Stimulated activated CD8-positive, alpha-beta memory T cell treated with anti-CD3 and anti-CD28 coated beads, Interleukin-4, amount 100 ng/mL, for 48 hours (primary cell): ENCODE measurements around the gene CDIPT.
"Not testable (repeated sequence)": the region's sequence is repeated elsewhere in the genome, so short reads cannot be mapped to it uniquely, and the experiment has no call there.

Experiments
- DNase-seq: peaks from one replicate; pipeline ENCODE4 v3.0.0-alpha.2; 2020

Gene CDIPT

DNA sequence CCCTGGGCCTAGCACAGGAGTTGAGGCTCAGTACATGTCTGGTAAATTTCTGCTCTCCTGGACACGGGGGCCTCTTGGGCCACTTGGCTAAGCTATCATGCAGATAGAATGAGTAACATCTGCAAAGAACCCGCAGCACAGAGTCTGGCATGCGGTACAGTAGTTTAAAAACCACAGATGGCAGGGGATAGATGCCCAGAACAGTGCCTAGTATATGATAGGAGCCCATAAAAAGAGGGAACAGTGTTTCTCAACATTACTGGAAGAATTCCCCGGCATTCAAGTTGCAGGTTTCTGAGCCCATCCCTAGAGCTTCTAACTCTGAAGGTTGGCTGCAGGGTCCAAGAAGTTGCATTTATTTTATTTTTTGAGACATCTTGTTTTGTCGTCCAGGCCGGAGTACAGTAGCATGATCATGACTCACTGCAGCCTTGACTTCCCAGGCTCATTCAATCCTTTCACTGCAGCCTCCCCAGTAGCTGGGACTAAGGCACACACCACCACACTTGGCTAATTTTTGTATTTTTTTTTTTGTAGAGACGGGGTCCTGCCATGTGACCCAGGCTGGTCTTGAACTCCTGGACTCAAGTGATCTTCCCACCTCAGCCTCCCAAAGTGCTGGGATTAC lies 5.8 kb downstream of the CDIPT start:
- DNase-seq = no peak

DNA sequence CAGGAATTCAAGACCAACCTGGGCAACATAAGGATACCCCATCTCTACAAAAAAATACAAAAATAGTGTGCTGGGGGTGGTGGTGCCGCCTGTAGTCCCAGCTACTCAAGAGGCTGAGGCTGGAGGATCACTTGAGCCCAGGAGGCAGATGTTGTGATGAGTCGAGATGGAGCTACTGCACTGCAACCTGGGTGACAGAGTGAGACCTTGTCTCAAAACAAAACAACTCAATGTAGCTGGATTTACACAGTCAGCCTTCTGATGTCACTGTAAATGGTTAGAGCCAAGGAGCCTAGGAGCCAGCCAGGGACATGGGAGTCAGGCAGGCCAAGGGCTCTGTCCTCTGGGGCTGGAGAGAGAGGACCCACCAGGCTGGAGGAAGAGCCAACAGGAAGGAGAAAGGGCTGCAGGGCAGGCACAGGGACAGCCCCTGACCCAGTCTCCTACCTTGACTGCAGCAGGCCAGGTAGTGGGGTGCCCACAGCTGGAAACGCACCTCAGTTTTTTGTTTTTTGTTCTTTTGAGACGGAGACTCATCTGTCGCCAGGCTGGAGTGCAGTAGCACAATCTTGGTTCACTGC lies 8.4 kb downstream of the CDIPT start:
- no peak for DNase-seq

DNA sequence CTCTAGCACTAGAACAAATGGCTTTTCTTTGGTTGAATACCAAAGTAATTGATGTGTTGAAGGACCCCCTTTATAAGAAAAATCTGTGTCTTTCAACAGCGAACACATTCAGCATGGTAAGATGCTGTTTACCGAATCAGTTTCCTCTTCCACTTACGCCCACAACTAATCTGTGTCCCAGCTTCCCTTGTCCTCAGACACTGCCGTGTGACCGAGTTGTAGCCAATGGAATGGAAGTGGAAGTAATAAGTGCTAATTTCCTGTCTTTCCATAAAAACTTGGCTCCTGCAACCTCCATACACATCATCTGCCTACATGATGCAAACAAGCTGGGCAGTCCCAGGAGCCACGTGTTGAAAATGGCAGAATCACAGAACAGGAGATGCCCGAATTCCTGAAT lies 10.4 kb downstream of the CDIPT start:
- DNase-seq = no peak

DNA sequence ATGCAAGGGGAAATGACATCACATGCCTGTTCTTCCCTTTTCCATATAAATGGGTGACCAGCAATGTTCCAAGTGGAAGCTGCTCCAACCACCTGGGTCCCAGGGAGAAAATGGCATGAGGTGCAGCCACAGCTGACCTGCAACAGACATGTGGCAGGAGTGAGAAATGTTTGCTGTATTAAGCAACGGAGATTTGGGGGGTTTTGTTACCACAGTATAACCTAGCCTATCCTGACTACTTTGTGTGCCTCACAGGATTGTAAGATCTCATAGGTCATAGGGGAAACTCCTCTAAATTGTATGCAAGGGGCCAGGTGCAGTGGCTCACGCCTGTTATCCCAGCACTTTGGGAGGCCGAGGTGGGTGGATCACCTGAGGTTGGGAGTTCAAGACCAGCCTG lies 12.0 kb downstream of the CDIPT start:
- no peak for DNase-seq

DNA sequence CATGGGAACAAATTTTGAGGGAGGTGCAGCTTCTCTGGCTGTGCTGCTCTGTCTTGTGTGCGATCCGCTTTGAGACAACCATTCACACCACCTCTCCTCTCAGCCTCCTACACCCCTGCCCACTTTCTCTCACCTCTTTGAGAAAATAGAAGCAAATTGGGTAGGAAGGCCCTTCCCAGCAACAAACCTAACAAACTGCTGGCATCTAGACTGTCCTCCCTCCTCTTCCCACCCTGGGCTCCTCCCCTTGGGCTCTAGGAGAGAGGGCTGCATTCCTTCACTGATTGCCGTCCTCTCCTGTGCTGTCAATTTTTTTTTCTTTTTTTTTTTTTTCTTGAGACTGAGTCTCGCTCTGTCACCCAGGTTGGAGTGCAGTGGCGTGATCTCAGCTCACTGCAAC lies 13.5 kb downstream of the CDIPT start:
- DNase-seq = no peak

DNA sequence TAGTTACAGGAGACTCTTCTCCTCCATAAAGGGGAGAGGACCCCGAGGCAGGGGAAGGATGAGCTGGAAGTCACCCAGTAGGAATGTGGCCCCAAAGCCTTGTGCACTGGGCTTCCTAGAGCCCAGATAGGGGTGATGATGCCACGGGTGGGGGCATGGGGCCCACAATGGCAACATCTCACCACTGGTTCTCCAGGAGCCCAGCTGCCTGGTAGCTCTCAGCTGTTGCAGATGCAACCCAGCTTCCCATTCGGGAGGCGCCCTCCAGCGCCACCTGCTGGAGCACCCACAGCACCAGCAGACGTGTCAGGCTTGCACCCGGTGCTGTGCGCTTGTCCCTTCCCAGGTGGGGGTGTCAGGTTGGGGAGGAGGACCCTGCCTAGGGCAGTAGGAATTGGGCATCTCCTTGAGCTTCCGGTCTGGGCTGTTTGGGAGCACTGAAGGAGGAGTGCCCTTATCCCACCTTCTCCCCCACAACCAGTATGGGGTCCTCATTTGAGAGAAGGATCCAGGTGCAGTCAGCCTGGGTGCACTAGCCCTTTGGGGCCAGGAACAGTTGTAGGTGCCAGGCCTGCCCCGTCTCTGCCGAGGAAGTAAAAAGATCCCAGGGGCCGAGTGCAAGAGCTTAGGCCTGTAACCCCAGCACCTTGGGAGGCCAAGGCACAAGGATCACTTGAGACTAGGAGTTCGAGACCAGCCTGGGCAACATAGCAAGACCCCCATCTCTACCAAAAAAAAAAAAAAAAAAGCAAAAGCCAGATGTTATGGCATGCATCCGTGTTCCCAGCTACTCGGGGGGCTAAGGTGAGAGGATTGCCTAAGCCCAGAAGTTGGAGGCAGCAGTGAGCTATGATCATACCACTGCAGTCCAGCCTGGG lies 14.4 kb downstream of the CDIPT start:
- peak; percentile 91 for DNase-seq

DNA sequence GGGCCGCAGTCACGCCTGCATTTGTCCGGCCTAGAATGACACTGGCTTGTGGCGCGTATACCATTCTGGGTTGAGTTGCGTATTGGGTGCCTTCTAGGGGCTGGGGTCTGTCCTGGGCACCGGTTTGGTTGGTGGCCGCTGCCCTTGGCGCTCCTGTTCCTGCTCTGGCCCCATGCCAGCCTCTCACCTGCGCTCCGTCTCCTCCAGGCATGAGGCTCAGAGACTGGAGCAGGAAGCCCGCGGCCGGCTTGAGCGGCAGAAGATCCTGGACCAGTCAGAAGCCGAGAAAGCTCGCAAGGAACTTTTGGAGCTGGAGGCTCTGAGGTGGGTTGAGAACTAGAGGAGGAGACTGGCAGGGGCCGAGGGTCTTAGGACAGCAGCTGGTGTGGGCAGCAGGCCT lies 17.4 kb downstream of the CDIPT start:
- no peak for DNase-seq

DNA sequence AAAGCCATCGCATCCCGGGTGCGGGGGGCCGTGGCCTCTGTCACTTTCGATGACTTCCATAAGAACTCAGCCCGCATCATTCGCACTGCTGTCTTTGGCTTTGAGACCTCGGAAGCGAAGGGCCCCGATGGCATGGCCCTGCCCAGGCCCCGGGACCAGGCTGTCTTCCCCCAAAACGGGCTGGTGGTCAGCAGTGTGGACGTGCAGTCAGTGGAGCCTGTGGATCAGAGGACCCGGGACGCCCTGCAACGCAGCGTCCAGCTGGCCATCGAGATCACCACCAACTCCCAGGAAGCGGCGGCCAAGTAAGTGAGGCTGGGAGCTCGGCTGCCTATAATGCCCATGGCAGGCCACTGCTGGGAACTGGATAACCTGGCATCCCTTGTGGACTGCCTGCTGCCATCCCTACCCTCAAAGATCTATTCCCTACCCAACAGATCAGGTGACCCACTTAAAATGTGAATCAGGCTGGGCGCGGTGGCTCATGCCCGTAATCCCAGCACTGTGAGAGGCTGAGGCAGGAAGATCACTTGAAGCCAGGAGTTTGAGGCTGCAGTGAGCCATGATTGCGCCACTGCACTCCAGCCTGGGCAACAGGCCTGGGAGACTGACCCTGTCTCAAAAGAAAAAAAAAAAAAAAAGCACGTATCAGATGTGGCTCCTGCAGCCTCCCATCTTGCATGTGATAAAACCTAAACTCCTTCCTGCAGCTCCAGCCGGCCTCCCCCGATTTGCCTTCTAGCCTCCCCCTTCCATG lies 18.3 kb downstream of the CDIPT start:
- no peak for DNase-seq

DNA sequence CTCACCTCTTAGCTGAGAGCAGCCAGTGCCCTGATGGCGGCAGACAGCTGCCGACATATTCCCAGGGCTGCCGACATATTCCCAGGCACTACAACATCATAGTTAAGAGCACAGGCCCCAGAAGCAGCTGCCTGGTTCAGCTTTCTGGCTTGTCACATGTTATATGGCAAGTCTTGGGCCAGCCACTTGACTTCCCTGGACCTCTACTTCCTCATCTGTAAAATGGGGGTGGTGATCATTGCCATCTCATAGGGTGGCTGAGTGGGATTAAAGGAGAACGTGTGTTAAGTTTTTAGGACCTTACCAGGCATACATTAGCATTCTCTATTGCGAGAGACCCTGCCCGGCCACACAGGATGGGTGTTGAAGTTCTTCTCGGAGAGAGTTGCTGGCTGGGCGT lies 19.1 kb downstream of the CDIPT start:
- DNase-seq = no peak

DNA sequence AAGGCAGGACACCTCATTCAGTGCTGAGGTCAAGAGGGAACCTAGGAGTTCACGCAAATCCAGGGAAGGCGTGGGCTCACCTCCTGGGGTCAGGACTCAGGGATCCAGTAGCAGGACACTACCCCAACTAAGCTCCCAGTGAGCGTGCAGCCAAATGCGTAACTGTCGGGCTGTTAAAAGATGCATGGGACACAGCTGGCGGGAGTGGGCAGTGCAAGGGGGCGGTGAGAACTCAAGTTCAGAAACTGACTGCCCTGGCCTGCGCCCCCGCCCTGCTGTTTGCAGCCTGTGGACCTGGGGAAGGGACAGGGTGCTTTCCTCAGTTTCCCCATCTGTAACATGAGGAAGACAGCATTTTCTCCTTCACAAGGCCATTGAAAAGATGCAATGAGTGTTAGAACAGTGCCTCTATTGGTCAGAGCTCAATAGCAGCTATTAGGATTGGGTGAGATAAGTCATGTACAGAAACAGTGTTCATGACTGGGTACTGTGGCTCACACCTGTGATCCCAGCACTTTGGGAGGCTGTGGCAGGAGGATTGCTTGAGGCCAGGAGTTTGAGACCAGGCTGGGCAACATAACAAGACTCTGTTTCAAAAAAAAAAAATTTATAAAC lies 20.2 kb downstream of the CDIPT start:
- no peak for DNase-seq

DNA sequence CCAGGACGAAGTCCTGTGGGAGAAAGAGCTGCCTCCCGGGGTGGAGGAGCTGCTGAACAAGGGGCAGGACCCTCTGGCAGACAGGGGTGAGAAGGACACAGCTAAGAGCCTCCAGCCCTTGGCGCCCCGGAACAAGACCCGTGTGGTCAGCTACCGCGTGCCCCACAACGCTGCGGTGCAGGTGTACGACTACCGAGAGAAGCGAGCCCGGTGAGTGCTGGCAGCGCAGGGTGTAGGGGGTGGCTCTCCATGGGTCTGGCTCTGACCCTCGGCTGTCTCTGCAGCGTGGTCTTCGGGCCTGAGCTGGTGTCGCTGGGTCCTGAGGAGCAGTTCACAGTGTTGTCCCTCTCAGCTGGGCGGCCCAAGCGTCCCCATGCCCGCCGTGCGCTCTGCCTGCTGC lies 21.4 kb downstream of the CDIPT start:
- no peak for DNase-seq

DNA sequence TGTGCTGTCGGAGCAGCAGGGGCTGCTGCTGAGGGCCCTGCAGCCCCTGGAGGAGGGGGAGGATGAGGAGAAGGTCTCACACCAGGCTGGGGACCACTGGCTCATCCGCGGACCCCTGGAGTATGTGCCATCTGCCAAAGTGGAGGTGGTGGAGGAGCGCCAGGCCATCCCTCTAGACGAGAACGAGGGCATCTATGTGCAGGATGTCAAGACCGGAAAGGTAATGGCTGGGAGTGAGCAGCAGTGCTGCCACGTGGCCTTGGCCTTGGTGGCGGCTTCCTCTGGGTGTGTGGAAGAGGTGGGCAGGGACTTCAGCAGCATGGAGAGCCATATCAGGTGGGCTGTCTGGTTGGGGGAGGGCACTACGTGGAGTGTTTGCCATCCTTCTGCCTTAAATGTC lies 22.8 kb downstream of the CDIPT start:
- DNase-seq = no peak

DNA sequence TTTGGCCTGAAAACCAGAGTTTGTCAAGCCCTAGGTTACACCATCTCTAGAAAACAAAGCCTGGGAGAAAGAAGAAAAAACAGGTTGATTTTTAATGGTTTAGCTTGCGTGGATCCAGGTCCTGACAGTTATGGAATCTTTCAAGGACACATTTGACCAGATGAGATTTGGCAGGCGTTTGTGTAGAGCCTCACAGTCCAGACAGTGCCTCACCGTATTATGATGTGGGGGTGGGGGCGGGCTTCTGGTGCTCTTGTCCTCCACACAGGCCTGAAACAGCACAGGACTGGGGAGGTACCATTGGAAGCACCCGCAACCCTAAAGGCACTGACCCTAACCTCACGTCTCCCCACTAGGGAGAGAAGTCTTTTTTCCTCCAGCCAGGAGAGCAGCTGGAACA lies 23.2 kb downstream of the CDIPT start:
- DNase-seq = no peak

DNA sequence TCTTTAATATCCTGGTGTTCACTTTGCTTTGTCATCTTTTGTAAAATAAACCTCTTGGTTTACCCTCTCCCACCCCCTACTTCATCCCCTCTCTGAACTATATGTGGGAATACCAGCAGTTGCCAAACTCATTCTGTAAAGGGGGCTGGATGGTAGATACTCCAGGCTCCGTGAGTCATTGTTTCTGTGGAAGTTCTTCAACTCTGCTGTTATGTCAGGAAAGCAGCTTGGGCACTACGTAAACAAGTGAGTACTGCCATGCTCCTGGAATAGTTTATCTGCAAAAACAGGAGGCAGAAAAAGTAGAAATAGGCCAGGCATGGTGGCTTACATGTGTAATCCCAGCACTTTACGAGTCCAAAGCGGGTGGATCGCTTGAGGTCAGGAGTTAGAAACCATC lies 25.2 kb downstream of the CDIPT start:
- no peak for DNase-seq

DNA sequence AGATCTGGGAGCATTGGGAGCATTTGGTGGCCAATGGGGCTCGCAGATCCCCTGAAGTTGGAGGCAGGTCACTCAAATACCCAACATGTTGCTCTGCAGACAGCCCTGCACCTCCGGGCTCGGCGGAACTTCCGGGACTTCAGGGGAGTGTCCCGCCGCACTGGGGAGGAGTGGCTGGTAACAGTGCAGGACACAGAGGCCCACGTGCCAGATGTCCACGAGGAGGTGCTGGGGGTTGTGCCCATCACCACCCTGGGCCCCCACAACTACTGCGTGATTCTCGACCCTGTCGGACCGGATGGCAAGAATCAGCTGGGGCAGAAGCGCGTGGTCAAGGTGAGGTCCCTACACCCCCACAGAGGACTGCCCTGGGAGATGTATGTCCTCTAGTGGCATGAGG lies 26.4 kb downstream of the CDIPT start:
- DNase-seq = no peak

DNA sequence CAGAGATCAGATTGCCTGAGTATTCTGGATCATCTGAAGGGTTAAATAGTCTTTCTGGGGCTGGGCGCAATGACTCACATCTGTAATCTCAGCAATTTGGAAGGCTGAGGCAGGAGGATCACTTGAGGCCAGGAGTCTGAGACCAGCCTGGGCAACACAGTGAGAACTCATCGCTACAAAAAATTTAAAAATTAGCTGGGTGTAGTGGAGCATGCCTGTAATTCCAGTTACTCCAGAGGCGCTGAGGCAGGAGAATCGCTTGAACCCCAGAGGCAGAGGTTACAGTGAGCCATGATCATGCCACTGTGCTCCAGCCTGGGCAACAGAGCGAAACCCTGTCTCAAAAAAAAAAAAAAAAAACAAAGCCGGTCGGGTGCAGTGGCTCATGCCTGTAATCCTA lies 27.1 kb downstream of the CDIPT start:
- no peak for DNase-seq

DNA sequence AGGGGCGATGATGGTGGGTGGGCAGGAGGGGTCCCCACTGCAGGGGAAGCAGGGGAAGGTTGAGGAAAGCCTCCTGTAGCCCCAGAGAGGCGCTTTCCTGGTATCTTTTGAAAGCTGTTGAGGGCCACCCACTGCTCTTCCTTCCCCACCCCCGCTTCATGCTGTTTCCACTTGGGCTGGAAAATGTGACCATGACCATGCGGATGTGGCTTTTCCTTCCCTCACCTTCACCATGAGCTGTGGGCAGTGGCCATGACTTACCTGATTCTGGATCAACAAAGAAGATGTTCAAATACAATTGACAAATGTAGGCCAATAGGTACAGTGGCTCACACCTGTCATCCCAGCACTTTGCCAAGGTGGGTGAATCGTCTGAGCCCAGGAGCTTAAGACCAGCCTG lies 28.9 kb downstream of the CDIPT start:
- peak; percentile 45 for DNase-seq

DNA sequence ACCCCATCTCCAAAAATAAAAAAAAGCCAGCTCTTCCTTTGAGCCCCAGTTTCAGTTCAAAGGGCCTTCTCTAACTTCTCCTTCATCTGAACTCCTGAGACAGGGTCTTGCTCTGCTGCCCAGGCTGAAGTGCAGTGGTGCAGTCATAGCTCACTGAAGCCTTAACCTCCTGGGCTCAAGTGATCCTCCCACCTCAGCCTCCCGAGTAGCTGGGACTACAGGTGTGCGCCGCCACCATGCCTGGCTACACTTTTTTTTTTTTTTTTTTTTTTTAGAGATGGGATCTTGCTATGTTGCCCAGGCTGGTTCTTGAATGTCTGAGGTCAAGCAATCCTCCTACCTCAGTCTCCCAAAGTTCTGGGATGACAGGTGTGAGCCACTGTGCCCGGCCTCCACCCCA lies 29.8 kb downstream of the CDIPT start:
- not testable (repeated sequence) for DNase-seq

DNA sequence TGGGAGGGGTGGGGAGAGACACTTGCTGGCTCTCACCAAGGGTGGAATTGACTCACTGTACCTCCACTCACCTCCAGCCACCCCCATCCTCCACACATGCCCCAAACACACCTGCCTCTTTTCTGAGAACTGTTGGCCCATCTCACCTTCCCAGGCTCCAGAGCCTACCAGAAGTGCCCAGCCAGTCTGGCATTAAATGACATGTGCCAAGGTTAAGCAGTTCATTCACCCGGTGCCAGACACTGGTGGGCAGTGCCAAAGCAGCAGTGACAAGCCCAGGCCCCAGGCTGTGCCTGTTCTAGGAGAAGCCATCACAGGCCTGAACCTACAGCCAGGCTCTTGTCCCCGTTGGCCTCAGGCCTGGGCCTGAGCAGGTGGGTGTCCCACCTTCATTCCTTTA lies 31.5 kb downstream of the CDIPT start:
- DNase-seq = no peak

DNA sequence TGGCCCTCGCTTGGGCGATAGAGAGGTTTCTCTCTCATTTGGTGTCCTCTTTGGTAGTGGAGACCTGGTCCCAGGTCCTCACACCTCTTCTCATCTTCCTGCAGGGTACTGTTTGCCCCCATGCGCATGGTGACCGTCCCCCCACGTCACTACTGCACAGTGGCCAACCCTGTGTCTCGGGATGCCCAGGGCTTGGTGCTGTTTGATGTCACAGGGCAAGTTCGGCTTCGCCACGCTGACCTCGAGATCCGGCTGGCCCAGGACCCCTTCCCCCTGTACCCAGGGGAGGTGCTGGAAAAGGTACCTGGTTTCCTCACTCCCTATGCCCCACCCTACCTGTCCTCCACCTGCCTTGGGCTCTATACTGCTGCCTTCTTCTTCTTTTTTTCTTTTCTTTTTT lies 32.3 kb downstream of the CDIPT start:
- no peak for DNase-seq

DNA sequence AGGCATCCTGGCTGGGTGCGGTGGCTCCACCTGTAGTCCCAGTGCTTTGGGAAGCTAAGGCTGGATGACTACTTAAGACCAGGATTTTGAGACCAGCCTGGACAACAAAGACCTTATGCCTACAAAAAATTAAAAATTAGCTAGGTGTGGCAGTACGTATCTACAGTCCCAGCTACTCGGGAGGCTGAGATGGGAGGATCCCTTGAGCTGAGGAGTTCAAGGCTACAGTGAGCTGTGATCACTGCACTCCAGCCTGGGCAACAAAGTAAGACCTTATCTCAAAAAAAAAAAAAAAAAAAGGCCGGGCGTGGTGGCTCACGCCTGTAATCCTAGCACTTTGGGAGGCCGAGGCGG lies 36.7 kb downstream of the CDIPT start:
- no peak for DNase-seq

DNA sequence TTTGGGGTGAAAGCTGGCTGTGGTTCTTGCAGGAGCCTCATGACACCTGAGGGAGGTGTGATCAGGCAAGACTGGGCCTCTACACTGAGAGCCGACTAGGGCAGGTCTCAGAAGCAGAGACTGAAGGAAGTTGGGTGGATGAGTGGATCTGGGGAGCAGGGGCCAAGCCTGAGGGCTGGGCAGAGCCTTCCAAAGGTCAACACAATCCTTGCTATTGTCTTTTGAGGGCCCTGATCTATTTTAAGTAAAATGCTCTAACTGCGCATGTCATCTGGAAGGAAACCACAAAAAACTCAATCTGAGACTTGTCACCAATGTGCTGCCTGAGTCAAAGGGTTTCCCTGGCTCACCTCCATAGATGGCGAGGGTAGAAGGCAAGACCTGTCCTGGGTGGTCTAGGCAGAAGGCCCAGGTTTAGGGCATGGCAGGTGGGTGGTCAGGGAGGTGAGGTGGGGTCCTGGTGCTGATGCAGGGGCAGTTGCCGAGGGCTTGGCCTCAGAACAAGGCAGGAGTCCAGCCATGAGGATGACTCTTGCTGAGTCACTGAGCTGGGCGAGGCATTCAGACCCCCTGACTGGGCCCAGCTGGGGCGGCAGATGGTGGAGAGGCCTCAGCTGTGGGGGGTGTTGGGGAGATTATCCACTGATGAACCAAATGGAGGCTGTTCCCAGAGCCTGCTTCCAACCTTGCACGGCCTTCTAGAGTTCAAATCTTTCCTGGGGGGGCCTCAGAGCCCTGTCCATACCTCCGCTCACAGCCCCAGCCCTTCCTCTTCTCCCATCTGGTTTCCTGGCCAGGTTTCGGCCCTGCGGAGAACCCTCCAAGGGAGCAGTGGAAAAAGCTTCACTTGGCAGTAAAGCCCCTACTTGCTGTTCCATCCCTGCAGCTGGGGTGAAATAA lies 37.6 kb downstream of the CDIPT start:
- DNase-seq = peak; percentile 67
